ENCODE results near the gene SNX25.

SNX25 gene

GRCh38 chr4:185242749-185243533 lies 33.5 kb downstream of the SNX25 start:
- Histone ChIP-seq H3K9ac (no peak overlapping the region), H3K27ac (no peak overlapping the region), H3K36me3 (peaks cover 13 to 62% (median 37%) of the 10 kb centered on the region in 11 experiments), H3K9me3 (replicated peaks in 1 of 11) (peaks cover 14 to 33% (median 26%) of the 10 kb centered on the region in 11 experiments), H3K4me2 (0 out of 22 replicates have a peak overlapping the region, but pooled peaks of 1 of the 11 experiments have one; percentile 2), H3K4me1 (peaks cover 0 to 13% (median 5%) of the 10 kb centered on the region in 10 experiments; a peak in 7 of 20 replicates), H3K4me3 (no peak overlapping the region), H4K20me1 (peaks cover 4 to 53% (median 34%) of the 10 kb centered on the region in 11 experiments; a peak in 17 of 22 replicates), H3K27me3 (no peaks in the 10 kb centered on the region)
- TF ChIP-seq Cebpa-rat (IDR thresholded peaks at IDR 0.05) = no peak

GRCh38 chr4:185243879-185244278 lies 34.5 kb downstream of the SNX25 start:
- Histone ChIP-seq H3K36me3 (peaks cover 6 to 62% (median 37%) of the 10 kb centered on the region in 11 experiments; a peak in 21 of 22 replicates), H3K27me3 (no peaks in the 10 kb centered on the region), H3K4me1 (peaks cover 0 to 13% (median 5%) of the 10 kb centered on the region in 10 experiments; a peak in 7 of 20 replicates), H3K9ac (no peak overlapping the region), H3K27ac (no peak overlapping the region), H3K4me2 (no peak overlapping the region), H3K9me3 (replicated peaks in 1 of 11) (peaks cover 5 to 24% (median 16%) of the 10 kb centered on the region in 11 experiments), H3K4me3 (no peak overlapping the region), H4K20me1 (peaks cover 4 to 59% (median 37%) of the 10 kb centered on the region in 11 experiments; a peak in 17 of 22 replicates)
- TF ChIP-seq Cebpa-rat (IDR thresholded peaks at IDR 0.05) = no peak

GRCh38 chr4:185244763-185245162 lies 35.4 kb downstream of the SNX25 start:
- H3K9me3 ChIP-seq (replicated peaks in 1 of 11) = peaks cover 0 to 17% (median 9%) of the 10 kb centered on the region in 11 experiments; a peak in 12 of 22 replicates
- H3K4me2 ChIP-seq = no peak overlapping the region
- H3K4me1 ChIP-seq = peaks cover 0 to 13% (median 5%) of the 10 kb centered on the region in 10 experiments; a peak in 7 of 20 replicates
- H3K9ac ChIP-seq = no peak overlapping the region
- no peak overlapping the region for H3K4me3 ChIP-seq
- H3K36me3 ChIP-seq = peaks cover 11 to 64% (median 39%) of the 10 kb centered on the region in 11 experiments; a peak in 20 of 22 replicates
- H4K20me1 ChIP-seq = peaks cover 4 to 61% (median 37%) of the 10 kb centered on the region in 11 experiments; a peak in 17 of 22 replicates
- TF ChIP-seq Cebpa-rat (IDR thresholded peaks at IDR 0.05) = no peak
- H3K27me3 ChIP-seq = no peaks in the 10 kb centered on the region
- no peak overlapping the region for H3K27ac ChIP-seq

- Histone ChIP-seq H3K9ac (no peak overlapping the region), H3K9me3 (replicated peaks in 1 of 11) (peaks cover 0 to 14% (median 8%) of the 10 kb centered on the region in 11 experiments; a peak in 11 of 22 replicates), H3K4me2 (0 out of 22 replicates have a peak overlapping the region, but pooled peaks of 1 of the 11 experiments have one; percentile 19)
These were observed 37.1 kb downstream of the SNX25 start for GRCh38 chr4:185246453-185246852.

GRCh38 chr4:185247151-185247550 lies 37.8 kb downstream of the SNX25 start:
- no peak for TF ChIP-seq Cebpa-rat (IDR thresholded peaks at IDR 0.05)
- H3K9me3 ChIP-seq (replicated peaks in 1 of 11) = peaks cover 0 to 7% (median 1%) of the 10 kb centered on the region in 11 experiments; a peak in 8 of 22 replicates
- H3K4me2 ChIP-seq = no peak overlapping the region
- H3K27ac ChIP-seq = no peak overlapping the region
- no peaks in the 10 kb centered on the region for H3K27me3 ChIP-seq
- H3K9ac ChIP-seq = no peak overlapping the region
- no peak overlapping the region for H3K4me3 ChIP-seq
- H3K36me3 ChIP-seq = peaks cover 13 to 82% (median 49%) of the 10 kb centered on the region in 11 experiments; a peak in 20 of 22 replicates
- H4K20me1 ChIP-seq = peaks cover 4 to 69% (median 37%) of the 10 kb centered on the region in 11 experiments; a peak in 17 of 22 replicates
- peaks cover 0 to 12% (median 5%) of the 10 kb centered on the region in 10 experiments; a peak in 7 of 20 replicates for H3K4me1 ChIP-seq

More at GRCh38 chr4:185246453-185246852, 37.1 kb downstream of the SNX25 start:
- TF ChIP-seq Cebpa-rat (IDR thresholded peaks at IDR 0.05) = no peak
- Histone ChIP-seq H3K27ac (no peak overlapping the region), H4K20me1 (peaks cover 4 to 68% (median 37%) of the 10 kb centered on the region in 11 experiments; a peak in 17 of 22 replicates), H3K4me1 (peaks cover 0 to 13% (median 5%) of the 10 kb centered on the region in 10 experiments; a peak in 7 of 20 replicates), H3K36me3 (peaks cover 15 to 80% (median 55%) of the 10 kb centered on the region in 11 experiments; a peak in 20 of 22 replicates), H3K27me3 (no peaks in the 10 kb centered on the region), H3K4me3 (no peak overlapping the region)

- no peak overlapping the region for H3K4me2 ChIP-seq
- H3K36me3 ChIP-seq = peaks cover 10 to 76% (median 43%) of the 10 kb centered on the region in 11 experiments; a peak in 19 of 22 replicates
- H3K27me3 ChIP-seq = no peaks in the 10 kb centered on the region
- TF ChIP-seq Cebpa-rat (IDR thresholded peaks at IDR 0.05) = no peak
- peaks cover 0 to 10% (median 0%) of the 10 kb centered on the region in 10 experiments; a peak in 9 of 20 replicates for H3K4me1 ChIP-seq
- no peaks in the 10 kb centered on the region for H3K9me3 ChIP-seq (replicated peaks in 1 of 11)
- H3K9ac ChIP-seq = no peak overlapping the region
- no peak overlapping the region for H3K27ac ChIP-seq
- H4K20me1 ChIP-seq = peaks cover 0 to 55% (median 23%) of the 10 kb centered on the region in 11 experiments; a peak in 16 of 22 replicates
- no peak overlapping the region for H3K4me3 ChIP-seq
These were observed 39.1 kb downstream of the SNX25 start for GRCh38 chr4:185248393-185249039.

- Histone ChIP-seq H3K4me1 (peaks cover 0 to 16% (median 5%) of the 10 kb centered on the region in 10 experiments; a peak in 16 of 20 replicates), H3K27ac (no peak overlapping the region), H3K4me3 (no peak overlapping the region), H3K9me3 (replicated peaks in 1 of 11) (no peaks in the 10 kb centered on the region), H3K9ac (no peak overlapping the region), H3K27me3 (no peaks in the 10 kb centered on the region), H4K20me1 (peaks cover 0 to 49% (median 18%) of the 10 kb centered on the region in 11 experiments; a peak in 14 of 22 replicates), H3K4me2 (no peak overlapping the region), H3K36me3 (peaks cover 10 to 82% (median 42%) of the 10 kb centered on the region in 11 experiments; a peak in 19 of 22 replicates)
- no peak for TF ChIP-seq Cebpa-rat (IDR thresholded peaks at IDR 0.05)
These were observed 39.7 kb downstream of the SNX25 start for GRCh38 chr4:185249105-185249504.

- Histone ChIP-seq H3K4me2 (peak overlapping the region in 9 of 11 experiments; percentile 16 to 73 (median 42); a peak in 15 of 22 replicates), H3K9me3 (replicated peaks in 1 of 11) (no peaks in the 10 kb centered on the region), H4K20me1 (peaks cover 0 to 25% (median 10%) of the 10 kb centered on the region in 11 experiments; a peak in 17 of 22 replicates), H3K4me1 (peaks cover 35 to 62% (median 53%) of the 10 kb centered on the region in 10 experiments), H3K4me3 (no peak overlapping the region), H3K27ac (peak overlapping the region in 5 of 11 experiments; percentile 4 to 30 (median 15); a peak in 4 of 22 replicates), H3K9ac (no peak overlapping the region), H3K27me3 (no peaks in the 10 kb centered on the region), H3K36me3 (peaks cover 4 to 57% (median 20%) of the 10 kb centered on the region in 11 experiments; a peak in 18 of 22 replicates)
- TF ChIP-seq Cebpa-rat (IDR thresholded peaks at IDR 0.05) = no peak
These were observed 45.0 kb downstream of the SNX25 start for GRCh38 chr4:185254434-185254833.
